ENCODE results near the gene MBNL3. TPM values are rescaled to one million over a fixed set of nuclear protein-coding genes. Genes with fewer than 3 reads are reported as not detected.
A peak's percentile ranks its signal among the peaks of the same experiment; 100 is the strongest.

Gene MBNL3
- total RNA-seq, 1 donor from 2014 or later: 47.0 TPM

DNA sequence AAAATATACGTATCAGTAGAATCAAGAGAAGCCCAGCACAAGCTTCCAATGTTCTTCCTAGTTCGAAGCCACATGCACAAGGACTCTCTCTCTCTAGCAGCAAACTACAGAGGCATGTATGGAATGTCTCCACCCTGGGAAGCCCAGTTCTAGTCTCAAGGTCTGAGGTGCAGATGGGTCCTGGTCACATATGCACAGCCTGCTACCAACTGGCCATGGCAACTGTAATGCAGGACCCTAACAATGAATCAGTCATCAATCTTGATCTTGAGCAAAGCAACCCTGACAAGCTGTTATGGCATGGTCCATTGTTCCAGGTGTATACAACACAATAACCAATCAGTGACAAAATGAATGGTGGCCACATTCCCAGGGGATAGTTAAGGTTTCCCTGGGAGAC lies 55.8 kb downstream of the MBNL3 start:
- Mint-ChIP-seq H3K36me3 (ENCODE audit: low read depth) (peaks cover 14% of the 10 kb centered on the region), H3K4me1 (no peaks in the 10 kb centered on the region), H3K9me3 (no peaks in the 10 kb centered on the region), H3K27ac (no peak overlapping the region), H3K4me3 (no peak overlapping the region), H3K27me3 (no peaks in the 10 kb centered on the region)
- TF ChIP-seq, protein P1, sequence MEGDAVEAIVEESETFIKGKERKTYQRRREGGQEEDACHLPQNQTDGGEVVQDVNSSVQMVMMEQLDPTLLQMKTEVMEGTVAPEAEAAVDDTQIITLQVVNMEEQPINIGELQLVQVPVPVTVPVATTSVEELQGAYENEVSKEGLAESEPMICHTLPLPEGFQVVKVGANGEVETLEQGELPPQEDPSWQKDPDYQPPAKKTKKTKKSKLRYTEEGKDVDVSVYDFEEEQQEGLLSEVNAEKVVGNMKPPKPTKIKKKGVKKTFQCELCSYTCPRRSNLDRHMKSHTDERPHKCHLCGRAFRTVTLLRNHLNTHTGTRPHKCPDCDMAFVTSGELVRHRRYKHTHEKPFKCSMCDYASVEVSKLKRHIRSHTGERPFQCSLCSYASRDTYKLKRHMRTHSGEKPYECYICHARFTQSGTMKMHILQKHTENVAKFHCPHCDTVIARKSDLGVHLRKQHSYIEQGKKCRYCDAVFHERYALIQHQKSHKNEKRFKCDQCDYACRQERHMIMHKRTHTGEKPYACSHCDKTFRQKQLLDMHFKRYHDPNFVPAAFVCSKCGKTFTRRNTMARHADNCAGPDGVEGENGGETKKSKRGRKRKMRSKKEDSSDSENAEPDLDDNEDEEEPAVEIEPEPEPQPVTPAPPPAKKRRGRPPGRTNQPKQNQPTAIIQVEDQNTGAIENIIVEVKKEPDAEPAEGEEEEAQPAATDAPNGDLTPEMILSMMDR (IDR thresholded peaks at IDR 0.05): no peak
- POLR2A ChIA-PET: no interaction called here
- CTCF ChIA-PET: no interaction called here
- ATAC-seq (ENCODE audit: low read depth): no peak
- intact Hi-C loops (cut with micrococcal nuclease): no loop called here
- no peak for DNase-seq

DNA sequence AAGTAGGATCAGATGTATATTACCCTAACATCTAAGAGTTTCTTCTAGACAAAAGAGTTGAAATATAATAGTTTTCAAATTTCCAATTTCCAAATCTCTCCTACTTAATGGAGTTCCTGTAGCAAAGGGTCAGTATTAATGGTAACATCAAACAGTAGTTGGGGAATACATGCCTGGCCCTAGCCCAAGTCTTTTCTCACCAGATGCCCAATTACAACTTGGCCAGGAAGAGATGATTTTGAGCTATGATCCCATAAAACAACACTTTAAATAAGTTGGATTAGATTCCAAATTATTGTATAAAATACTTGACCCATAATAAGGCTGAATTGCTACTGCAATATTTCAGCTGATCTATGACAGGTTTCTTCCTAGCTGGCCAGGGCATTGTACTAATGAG lies 59.9 kb downstream of the MBNL3 start:
- H3K9me3 Mint-ChIP-seq: no peaks in the 10 kb centered on the region

DNA sequence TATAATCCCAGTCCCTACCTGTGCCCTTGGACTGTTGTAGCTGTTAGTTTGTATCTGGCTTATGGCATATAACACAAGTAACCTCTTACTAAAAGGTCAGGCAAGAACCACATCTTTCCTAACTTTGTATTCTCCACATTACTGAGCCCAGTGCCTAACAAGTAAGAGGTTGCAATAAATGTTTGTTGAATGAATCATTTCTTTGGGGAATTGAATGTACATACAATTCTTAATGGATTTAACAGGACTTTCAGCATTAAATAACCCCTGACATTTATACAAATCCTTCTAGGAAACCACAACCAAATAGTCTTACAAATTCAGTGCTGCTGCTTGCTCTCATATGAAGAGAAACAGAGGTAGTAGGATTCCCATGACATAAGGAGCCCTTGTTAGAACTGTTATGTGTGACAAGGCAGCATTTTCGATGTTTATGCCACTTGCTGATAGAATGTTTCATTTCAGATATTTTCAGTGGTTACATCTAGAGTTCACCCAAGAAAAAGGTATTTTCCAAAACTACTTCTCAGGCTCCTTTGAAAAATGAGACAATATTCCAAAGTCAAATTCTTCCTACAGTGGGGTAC lies 62.0 kb downstream of the MBNL3 start:
- Mint-ChIP-seq H3K4me1 (peaks cover 15% of the 10 kb centered on the region), H3K27me3 (no peaks in the 10 kb centered on the region), H3K36me3 (ENCODE audit: low read depth) (no peaks in the 10 kb centered on the region), H3K4me3 (no peak overlapping the region), H3K27ac (peak overlapping the region; percentile 37), H3K9me3 (no peaks in the 10 kb centered on the region)
- intact Hi-C loops (cut with micrococcal nuclease): no loop called here
- ATAC-seq (ENCODE audit: low read depth) (no peak), DNase-seq (no peak)
- ChIA-PET CTCF (no interaction called here), POLR2A (no interaction called here)
- TF ChIP-seq, protein P1 (IDR thresholded peaks at IDR 0.05): no peak

More for the DNA sequence above, 59.9 kb downstream of the MBNL3 start:
- no peak overlapping the region for H3K27ac Mint-ChIP-seq
- peaks cover 2% of the 10 kb centered on the region for H3K36me3 Mint-ChIP-seq (ENCODE audit: low read depth)
- TF ChIP-seq, protein P1 (IDR thresholded peaks at IDR 0.05): no peak
- no peaks in the 10 kb centered on the region for H3K27me3 Mint-ChIP-seq
- DNase-seq (no peak), ATAC-seq (ENCODE audit: low read depth) (no peak)
- H3K4me1 Mint-ChIP-seq: peaks cover 15% of the 10 kb centered on the region
- intact Hi-C loops (cut with micrococcal nuclease): no loop called here
- H3K4me3 Mint-ChIP-seq: no peak overlapping the region
- POLR2A ChIA-PET: no interaction called here
- CTCF ChIA-PET: no interaction called here

DNA sequence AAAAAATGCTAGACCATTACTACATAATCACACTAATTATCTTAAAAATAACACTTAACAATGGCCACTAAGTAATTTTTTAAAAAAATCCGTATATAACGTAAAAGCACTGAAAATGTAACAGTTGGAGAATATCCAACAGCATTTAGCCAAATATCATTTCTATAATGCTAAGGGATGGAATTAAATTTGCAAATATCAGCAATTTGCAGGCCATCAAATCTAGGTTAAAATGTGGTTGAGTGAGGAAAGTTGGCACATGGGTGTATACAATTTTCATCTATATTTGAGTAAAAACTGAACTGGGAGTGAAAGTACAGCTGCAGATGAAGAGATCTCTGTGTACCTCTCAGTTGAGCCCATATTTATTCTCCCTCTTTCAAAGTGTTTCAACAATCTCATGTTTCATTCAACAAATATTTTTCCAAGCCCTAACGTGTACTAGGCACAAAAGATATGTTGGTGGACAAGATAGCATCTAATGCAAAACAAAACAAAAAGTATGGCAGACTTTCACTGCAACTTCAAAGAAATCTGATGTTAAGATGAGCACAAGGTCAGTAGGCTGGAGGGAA lies 63.0 kb downstream of the MBNL3 start:
- CTCF ChIA-PET: no interaction called here
- intact Hi-C loops (cut with micrococcal nuclease): no loop called here
- TF ChIP-seq, protein P1 (IDR thresholded peaks at IDR 0.05): no peak
- POLR2A ChIA-PET: no interaction called here
- Mint-ChIP-seq H3K27me3 (no peaks in the 10 kb centered on the region), H3K4me3 (no peak overlapping the region), H3K27ac (no peak overlapping the region), H3K4me1 (peaks cover 15% of the 10 kb centered on the region), H3K36me3 (ENCODE audit: low read depth) (no peaks in the 10 kb centered on the region), H3K9me3 (no peaks in the 10 kb centered on the region)
- ATAC-seq (ENCODE audit: low read depth) (no peak), DNase-seq (no peak)

DNA sequence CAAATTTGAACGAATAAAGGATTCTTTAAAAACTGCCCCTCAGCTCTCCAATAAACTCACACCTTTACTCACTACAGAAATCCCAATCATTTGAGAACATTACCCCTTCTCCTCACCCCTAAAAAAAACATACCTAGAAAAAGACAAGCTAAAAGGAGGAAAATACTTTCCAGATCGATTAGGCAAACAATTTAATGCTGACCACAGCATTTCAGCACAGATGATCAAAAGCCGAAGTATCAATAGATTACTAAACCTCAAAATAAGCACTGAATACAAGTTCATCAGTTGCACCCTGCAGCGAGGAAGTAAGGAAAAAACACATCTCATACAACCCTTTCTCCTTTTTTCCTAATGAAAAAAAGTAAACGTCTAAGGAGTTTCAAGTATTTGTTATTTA lies 65.5 kb downstream of the MBNL3 start:
- H3K27ac Mint-ChIP-seq: no peak overlapping the region
- H3K27me3 Mint-ChIP-seq: no peaks in the 10 kb centered on the region
- peaks cover 15% of the 10 kb centered on the region for H3K4me1 Mint-ChIP-seq
- POLR2A ChIA-PET: no interaction called here
- TF ChIP-seq, protein P1 (IDR thresholded peaks at IDR 0.05): no peak
- DNase-seq (no peak), ATAC-seq (ENCODE audit: low read depth) (no peak)
- peaks cover 9% of the 10 kb centered on the region for H3K36me3 Mint-ChIP-seq (ENCODE audit: low read depth)
- CTCF ChIA-PET: no interaction called here
- H3K9me3 Mint-ChIP-seq: no peaks in the 10 kb centered on the region
- intact Hi-C loops (cut with micrococcal nuclease): no loop called here
- no peak overlapping the region for H3K4me3 Mint-ChIP-seq
